GM19351 (cell line): Measurements from ENCODE around the gene POLK.
"Not testable (repeated sequence)": the region's sequence is repeated elsewhere in the genome, so short reads cannot be mapped to it uniquely, and the experiment has no call there.

Source experiments
- ATAC-seq: cut with Tn5 transposase; IDR thresholded peaks from one replicate; pipeline ENCODE4 v1.9.1; 2021; ENCODE audit warnings: mild to moderate bottlenecking, moderate library complexity; ENCODE audit not compliant: unreplicated experiment

POLK gene

GRCh38 chr5:75511435-75512382 is at the start of gene POLK, which contains the start of gene CERT1:
Gene POLK, plus strand, starts transcription at chr5:75511891.
Gene CERT1, minus strand, starts transcription at chr5:75511629. Its CDS starts 422 bp downstream, at chr5:75511207.
- ATAC-seq = peak; percentile 69

- ATAC-seq = no peak
Observed at GRCh38 chr5:75463726-75464125, 48.0 kb upstream of the POLK start.

GRCh38 chr5:75465480-75465879 is 46.2 kb upstream of the POLK start:
- ATAC-seq = no peak

DNA sequence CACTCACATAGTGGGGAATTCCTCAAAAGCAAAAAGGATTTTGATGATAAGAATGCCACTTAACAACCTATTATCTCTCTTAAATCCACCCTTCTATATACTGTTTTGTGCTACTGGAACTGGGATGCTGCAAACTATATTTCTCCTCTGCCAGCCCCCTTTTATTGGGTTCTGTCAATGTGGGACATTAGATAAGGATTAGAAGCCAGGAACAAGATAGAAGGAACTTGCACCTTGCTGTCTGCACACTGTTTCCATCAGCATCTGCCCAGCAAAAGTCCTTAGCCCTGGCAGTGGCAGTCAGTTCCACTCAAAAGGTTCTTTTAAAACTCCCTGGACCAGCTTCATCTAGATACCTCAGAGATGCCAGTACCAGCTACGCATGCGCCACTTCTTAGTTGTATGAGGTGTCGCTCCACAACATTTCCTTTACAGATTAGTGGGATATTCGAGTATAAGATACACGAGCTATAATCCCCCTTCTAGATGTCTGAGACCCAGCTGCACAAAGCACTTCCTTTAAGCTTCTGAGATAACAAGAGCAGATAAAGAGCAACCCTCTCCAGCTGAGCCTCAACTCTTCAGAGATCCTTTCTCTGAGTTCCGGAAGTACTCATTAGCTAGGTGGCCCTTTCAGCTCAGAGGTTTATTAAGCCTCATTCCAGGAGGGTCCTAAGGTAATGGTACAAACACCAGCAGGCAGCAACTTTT is 45.5 kb upstream of the POLK start:
- ATAC-seq = no peak

- no peak for ATAC-seq
Observed at GRCh38 chr5:75468593-75468992, 43.1 kb upstream of the POLK start.

DNA sequence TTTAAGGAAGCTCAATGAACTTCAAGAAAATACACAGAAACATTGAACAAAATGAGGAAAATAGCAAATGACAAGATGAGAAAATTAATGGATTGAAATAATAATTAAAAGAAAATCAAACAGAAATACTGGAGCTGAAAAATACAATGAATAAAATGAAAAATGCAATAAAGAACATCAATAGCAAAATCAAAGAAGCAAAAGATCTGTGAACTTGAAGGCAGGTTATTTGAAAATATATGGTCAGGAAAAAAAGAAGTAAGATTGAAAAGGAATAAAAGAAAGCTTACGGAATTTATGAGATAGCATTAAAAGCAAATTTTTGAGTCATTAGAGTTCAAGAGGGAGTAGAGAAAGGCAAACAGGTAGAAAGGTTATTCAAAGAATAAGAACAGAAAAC is 42.7 kb upstream of the POLK start:
- no peak for ATAC-seq

GRCh38 chr5:75471193-75471592 is 40.5 kb upstream of the POLK start:
- ATAC-seq = no peak

DNA sequence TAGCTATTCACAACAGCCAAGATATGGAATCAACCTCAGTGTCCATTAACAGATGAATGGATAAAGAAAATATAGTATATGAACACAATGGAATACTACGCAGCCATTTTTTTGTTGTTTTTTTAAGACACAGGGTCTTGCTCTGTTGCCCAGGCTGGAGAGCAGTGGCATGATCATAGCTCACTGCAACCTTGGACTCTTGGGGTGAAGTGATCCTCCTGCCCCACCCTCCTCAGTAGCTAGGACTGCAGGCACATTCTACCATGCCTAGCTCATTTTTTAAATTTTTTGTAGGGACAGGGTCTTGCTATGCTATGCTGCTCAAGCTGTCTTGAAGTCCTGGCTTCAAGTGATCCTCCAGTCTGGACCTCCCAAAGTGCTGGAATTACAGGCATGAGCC is 38.7 kb upstream of the POLK start:
- ATAC-seq = no peak

GRCh38 chr5:75473463-75473862 is 38.2 kb upstream of the POLK start:
- no peak for ATAC-seq

- ATAC-seq = no peak
Observed at GRCh38 chr5:75475364-75475763, 36.3 kb upstream of the POLK start.

- no peak for ATAC-seq
Observed at GRCh38 chr5:75481024-75481423, 30.7 kb upstream of the POLK start.

DNA sequence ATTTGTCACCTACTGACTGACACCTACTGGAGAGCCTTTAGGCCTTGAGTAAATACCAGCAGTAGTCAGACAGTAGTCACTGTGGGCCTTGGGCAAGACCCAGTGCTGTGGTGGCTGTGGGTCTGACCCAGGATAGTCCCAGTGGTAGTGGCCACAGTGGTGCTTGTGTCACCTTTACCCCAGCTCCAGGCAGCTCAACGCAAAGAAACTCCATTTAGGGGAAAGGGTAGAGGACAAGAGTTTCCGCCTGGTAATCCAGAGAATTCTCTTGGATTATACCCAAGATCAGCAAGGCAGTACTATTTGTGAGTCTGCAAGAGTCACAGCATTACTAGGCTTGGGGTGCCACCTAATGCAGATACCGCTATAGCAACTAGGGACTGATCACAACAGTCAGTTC is 29.2 kb upstream of the POLK start:
- no peak for ATAC-seq

DNA sequence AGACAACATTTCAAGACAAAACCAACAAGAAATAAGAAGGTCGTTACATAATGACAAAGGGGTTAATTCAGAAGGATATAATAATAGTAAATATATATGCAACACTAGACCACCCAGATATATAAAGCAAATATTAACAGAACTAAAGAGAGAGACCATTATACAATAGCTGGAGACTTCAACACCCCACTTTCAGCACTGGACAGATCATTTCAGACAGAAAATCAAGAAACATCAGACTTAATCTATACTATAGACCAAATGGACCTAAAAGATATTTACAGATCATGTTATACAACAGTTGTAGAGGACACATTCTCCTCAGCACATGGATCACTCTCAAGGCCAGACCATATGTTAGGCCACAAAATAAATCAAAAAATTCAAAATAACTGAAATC is 27.1 kb upstream of the POLK start:
- ATAC-seq = no peak

- ATAC-seq = not testable (repeated sequence)
Observed at GRCh38 chr5:75489847-75490246, 21.8 kb upstream of the POLK start.

DNA sequence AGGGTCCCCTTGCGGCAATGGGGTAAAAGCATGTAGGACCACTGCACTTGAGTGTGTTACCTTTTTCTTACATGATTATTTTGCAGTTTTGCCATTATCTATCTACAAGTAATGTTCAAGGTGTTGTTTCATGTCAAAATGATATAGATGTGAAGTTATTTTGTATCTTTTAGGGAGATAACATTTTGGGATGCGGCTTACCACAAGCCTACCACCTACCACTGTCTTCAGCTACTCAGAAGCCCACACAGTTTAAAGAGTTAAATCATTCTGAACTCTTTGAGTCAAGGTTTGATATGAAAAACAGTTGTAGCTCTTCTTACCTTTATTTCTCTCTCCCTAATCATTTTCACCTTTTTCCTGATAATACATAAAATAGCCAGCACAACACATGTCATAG is 20.1 kb upstream of the POLK start:
- no peak for ATAC-seq

DNA sequence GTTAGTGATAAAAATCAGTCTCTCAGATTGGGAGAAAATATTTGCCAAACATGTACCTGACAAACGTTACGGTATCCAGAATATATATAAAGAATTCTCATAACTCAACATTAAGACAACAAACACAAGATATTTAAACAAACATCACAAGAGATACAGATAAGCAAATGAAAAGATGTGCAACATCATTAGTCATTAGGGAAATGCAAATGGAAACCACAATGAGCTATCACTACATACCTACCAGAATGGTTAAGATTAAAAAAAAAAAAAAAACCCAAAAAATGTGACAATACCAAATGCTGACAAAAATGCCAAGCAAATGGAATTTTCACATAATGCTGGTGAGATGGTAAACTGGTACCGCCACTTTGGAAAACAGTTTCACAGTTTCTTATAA is 15.7 kb upstream of the POLK start:
- no peak for ATAC-seq

DNA sequence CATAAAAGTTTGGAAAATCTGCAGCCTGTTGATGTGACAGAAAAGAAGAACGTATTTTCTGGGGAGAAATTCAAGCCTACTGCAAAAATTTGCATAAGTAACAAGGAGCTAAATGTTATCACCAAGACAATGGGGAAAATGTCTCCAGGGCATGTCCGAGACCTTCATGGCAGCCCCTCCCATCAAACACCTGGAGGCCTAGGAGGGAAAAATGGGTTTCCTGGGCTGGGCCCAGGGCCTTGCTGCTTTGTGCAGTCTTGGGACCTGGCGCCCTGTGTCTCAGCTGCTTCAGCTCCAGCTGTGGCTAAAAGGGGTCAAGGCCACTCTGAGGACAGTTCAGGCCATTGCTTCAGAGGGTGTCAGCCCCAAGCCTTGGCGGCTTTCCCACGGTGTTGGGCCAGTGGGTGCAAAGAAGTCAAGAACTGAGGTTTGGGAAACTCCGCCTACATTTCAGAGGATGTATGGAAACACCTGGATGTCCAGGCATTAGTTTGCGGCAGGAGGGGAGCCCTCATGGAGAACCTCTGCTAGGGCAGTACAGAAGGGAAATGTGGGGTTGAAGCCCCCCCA is 13.4 kb upstream of the POLK start:
- no peak for ATAC-seq

DNA sequence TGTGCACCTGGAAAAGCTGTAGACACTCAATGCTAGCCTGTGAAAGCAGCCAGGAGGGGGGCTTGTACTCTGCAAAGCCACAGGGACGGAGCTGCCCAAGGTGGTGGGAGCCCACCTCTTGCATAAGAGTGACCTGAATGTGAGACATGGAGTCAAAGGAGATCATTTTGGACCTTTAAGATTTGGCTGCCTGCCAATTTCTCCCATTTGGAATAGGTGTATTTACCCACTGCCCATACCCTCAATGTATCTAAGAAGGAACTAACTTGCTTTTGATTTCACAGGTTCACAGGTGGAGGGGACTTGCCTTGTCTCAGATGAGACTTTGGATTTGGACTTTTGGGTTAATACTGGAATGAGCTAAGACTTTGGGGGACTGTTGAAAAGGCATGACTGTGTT is 12.8 kb upstream of the POLK start:
- ATAC-seq = not testable (repeated sequence)

DNA sequence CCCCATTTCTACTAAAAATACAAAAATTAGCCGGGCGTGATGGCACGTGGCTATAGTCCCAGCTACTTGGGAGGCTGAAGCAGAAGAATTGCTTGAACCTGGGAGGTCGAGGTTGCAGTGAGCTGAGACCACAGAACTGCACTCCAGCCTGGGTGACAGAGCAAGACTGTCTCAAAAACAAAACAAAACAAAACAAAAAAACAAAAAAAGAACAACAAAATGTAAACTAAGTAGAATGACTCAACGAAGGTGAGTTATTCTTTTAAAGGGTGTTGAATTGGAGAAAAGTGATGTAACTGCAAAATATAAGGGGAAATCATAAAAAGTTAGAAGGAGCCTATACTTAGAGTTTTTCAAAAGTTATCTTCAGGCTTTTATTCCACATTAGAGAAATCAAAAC is 6.6 kb upstream of the POLK start:
- ATAC-seq = not testable (repeated sequence)

- no peak for ATAC-seq
Observed at GRCh38 chr5:75507841-75508240, 3.9 kb upstream of the POLK start.

DNA sequence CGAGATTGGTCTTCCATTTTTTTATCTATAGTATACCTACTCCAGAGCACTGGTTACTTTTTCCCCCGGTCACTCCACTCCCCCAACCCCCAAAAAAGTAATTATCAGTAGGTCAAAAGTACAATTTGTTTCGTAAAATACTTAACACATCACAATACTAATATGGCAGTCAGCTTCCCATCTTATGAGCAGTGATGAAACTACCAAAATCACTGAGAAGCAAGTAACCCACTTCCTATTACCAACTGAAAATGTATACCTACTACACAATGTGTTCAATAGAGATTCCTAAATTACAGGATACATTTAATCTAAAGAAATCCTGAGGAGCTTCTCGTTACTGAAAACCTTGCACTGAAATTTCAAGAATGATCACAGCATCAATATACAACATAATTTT is 2.1 kb upstream of the POLK start:
- ATAC-seq = no peak

- ATAC-seq = no peak
Observed at GRCh38 chr5:75509956-75510355, 1.7 kb upstream of the POLK start.
